Mesenteric fat pad (tissue), 1 donor: ENCODE data around the gene EMP2. TPM values are rescaled to one million over a fixed set of nuclear protein-coding genes. Genes with fewer than 3 reads are reported as not detected.

Source experiments
- DNase-seq: peaks from one replicate; pipeline ENCODE4 v3.0.0-alpha.2; 2020; ENCODE audit warnings: low spot score
- total RNA-seq: library from RNA; stranded (reverse); fragmentation: NEBNext Ultra II Directional; extraction: Animal tissue kit (Norgen Biotek cat#: 25700); gene quantifications from one replicate; pipeline ENCODE4 v1.2.1, GENCODE V29; 2021
- donor health status: DM: yes; HTN: yes; CAD: no.

The EMP2 gene
- total RNA-seq, 1 donor from 2014 or later, result 68.1 TPM

GRCh38 chr16:10493276-10493675 lies 87.1 kb downstream of the EMP2 start:
- no peak for DNase-seq

DNA sequence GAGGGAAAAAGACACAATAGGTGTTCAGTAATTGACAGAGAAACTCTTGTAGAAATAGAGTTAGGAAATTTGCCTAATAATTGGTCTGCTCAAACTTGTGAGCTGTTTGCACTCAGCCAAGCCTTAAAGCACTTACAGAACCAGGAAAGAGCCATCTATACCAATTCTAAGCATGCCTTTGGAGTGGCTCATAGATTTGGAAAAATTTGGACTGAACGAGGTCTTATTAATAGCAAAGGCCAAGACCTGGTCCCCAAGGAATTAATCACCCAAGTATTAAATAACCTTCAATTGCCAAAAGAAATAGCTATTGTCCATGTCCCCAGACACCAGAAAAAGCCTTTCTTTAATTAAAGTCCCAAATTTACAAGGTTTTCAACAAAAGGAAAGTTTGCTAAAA lies 90.3 kb downstream of the EMP2 start:
- no peak for DNase-seq

DNA sequence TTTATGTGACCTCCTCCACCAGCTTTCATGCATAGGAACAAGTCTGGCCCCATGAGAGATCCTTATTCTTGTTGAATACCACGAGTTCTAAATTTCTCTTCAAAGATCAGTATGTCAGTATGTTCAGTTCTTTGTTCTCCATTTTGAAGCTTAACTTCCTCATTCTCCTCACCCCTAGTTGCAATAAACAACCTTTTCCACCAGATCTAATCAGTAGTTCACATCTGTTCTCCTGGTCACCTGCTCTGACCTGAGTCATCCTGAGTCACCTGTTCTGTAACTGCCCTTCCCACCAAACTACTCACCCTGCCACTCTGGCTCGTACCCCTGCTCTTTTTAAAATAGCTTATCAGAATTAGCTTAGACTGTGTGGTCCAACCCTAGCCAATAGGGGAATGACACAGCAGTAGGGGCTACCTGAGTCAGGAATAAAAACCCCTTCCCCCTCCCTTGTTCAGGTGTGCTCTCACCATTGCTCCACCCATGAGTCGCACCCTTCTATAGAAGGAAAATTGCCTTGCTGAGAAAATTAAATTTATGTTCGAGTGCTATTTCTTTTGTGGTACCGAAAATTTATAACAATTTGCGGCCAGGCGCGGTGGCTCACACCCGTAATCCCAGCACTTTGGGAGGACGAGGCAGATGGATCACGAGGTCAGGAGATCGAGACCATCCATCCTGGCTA lies 94.6 kb downstream of the EMP2 start:
- DNase-seq, result no peak

DNA sequence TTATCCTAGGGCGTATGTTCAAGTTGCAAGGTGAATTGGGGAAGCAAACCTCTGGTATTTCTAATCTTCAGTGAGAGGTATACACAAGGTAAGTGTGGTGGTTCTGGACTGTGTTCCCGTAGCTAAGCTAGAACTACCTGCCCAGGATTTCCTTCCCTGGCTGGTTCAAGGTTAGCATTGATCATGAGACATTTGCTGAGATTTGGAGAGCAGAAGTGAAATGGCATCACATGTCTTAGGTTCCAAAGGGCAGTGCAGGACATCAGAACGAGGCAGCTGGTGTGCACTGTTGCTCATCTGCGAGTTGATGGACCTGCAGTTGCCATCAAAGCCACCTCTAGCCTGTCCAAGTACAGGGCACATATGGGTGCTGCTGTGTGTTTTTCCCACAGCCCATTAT lies 95.2 kb downstream of the EMP2 start:
- DNase-seq, result no peak

- DNase-seq, result no peak
These were observed 100.2 kb downstream of the EMP2 start for GRCh38 chr16:10480151-10480550.

Other genes starting within 250 kb of the EMP2 start
- gene ATF7IP2, start 194.5 kb downstream of the EMP2 start, total RNA-seq, result 7.4 TPM
- not detected for gene TEKT5, start 114.3 kb upstream of the EMP2 start, total RNA-seq
- 32.9 TPM for gene NUBP1, start 163.2 kb upstream of the EMP2 start, total RNA-seq
- 0.45 TPM for gene TVP23A, start 238.2 kb upstream of the EMP2 start, total RNA-seq